ENCODE measurements around the gene TOM1L1. TPM values are rescaled to one million over a fixed set of nuclear protein-coding genes. Genes with fewer than 3 reads are reported as not detected.

TOM1L1 gene
- total RNA-seq, 4 donors from 2014 or later, result 2.3 to 4.7 (median 4.2) TPM

GRCh38 chr17:55005520-55005919, 104.9 kb downstream of the TOM1L1 start:
- peaks cover 0 to 4% of the 10 kb centered on the region in 2 donors for H3K36me3 ChIP-seq
- no peaks in the 10 kb centered on the region for H3K27me3 ChIP-seq
- H3K9me3 ChIP-seq, result no peaks in the 10 kb centered on the region
- no peaks in the 10 kb centered on the region for H3K4me1 ChIP-seq
- TF ChIP-seq, protein P1, sequence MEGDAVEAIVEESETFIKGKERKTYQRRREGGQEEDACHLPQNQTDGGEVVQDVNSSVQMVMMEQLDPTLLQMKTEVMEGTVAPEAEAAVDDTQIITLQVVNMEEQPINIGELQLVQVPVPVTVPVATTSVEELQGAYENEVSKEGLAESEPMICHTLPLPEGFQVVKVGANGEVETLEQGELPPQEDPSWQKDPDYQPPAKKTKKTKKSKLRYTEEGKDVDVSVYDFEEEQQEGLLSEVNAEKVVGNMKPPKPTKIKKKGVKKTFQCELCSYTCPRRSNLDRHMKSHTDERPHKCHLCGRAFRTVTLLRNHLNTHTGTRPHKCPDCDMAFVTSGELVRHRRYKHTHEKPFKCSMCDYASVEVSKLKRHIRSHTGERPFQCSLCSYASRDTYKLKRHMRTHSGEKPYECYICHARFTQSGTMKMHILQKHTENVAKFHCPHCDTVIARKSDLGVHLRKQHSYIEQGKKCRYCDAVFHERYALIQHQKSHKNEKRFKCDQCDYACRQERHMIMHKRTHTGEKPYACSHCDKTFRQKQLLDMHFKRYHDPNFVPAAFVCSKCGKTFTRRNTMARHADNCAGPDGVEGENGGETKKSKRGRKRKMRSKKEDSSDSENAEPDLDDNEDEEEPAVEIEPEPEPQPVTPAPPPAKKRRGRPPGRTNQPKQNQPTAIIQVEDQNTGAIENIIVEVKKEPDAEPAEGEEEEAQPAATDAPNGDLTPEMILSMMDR (IDR thresholded peaks at IDR 0.05 in 4 of 5, conservative IDR thresholded peaks at IDR 0.05 in 1 of 5), result no peak
- no peak for TF ChIP-seq POLR2A (IDR thresholded peaks at IDR 0.05)
- no peak overlapping the region for H3K27ac ChIP-seq
- DNase-seq (no peak), ATAC-seq (no peak)
- intact Hi-C loops (cut with DNase I; ENCODE audit: low total_unique reads), result no loop called here
- in situ Hi-C loops (cut with MboI; ENCODE audit: low sequenced_read_pairs in 4 of 4), result no loop called here
- no peak overlapping the region for H3K4me3 ChIP-seq

Other genes with a start within 250 kb of the TOM1L1 start
- gene COX11, start 67.8 kb downstream of the TOM1L1 start, total RNA-seq, result 10 to 100 TPM; 36.4 to 77.2 (median 67.6) TPM
- gene STXBP4, start 67.9 kb downstream of the TOM1L1 start, total RNA-seq, result 10 to 100 TPM in 2 of 4 donors, 1 to 10 TPM in 2; 1.4 to 20.7 (median 9.6) TPM

Measured in gastrocnemius medialis (tissue), 4 donors.